Fibroblast of lung (primary cell): ENCODE data around the gene CTAGE4.

Source experiments
- EZH2 ChIP-seq: IDR thresholded peaks from 2 replicates; pipeline ENCODE4 v1.5.1; 2012; ENCODE audit warnings: low read length, control low read depth, mild to moderate bottlenecking; ENCODE audit errors: missing control alignments
- TF ChIP-seq, protein P1 (sequence below), 2 donors: IDR thresholded peaks in 1 of 2; conservative IDR thresholded peaks in 1 of 2; 1 replicate in 1 of 2; 2 replicates in 1 of 2; pipeline ENCODE4 v1.5.1; 2011 to 2012; ENCODE audit warnings: low read length in 2 of 2, control low read depth in 1 of 2, inconsistent platforms in 1 of 2, low read depth in 1 of 2, mild to moderate bottlenecking in 1 of 2

- TF ChIP-seq, protein P1, sequence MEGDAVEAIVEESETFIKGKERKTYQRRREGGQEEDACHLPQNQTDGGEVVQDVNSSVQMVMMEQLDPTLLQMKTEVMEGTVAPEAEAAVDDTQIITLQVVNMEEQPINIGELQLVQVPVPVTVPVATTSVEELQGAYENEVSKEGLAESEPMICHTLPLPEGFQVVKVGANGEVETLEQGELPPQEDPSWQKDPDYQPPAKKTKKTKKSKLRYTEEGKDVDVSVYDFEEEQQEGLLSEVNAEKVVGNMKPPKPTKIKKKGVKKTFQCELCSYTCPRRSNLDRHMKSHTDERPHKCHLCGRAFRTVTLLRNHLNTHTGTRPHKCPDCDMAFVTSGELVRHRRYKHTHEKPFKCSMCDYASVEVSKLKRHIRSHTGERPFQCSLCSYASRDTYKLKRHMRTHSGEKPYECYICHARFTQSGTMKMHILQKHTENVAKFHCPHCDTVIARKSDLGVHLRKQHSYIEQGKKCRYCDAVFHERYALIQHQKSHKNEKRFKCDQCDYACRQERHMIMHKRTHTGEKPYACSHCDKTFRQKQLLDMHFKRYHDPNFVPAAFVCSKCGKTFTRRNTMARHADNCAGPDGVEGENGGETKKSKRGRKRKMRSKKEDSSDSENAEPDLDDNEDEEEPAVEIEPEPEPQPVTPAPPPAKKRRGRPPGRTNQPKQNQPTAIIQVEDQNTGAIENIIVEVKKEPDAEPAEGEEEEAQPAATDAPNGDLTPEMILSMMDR (conservative IDR thresholded peaks at IDR 0.05 in 1 of 2, IDR thresholded peaks at IDR 0.05 in 1 of 2; ENCODE audit: low read depth in 1 of 2, low read length in 2 of 2): no peak
- no peak for TF ChIP-seq EZH2
Observed at GRCh38 chr7:144137501-144137900, 45.8 kb upstream of the CTAGE4 start.
